ENCODE measurements around the gene DNAJB1.

DNA sequence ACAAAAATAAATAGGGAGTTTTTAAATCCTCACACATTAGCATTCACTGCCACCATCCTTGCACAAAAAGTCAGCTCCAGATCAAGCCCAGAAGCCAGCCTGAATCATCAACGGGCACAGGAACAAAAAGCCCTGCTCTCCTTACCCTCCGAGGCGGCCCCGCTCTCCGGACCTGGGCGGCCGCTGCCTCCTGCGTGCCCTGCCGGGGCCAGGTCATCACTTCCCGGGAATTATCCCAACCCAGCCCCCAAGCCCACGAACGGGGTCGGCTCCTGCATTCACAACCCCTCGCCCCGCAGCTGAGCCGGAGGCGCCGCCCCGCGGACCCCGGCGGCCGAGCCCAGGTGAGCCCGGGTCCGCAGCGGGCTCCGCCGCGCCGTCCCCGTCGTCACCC, 754 bp downstream of the DNAJB1 start:
- TF ChIP-seq, protein P1, sequence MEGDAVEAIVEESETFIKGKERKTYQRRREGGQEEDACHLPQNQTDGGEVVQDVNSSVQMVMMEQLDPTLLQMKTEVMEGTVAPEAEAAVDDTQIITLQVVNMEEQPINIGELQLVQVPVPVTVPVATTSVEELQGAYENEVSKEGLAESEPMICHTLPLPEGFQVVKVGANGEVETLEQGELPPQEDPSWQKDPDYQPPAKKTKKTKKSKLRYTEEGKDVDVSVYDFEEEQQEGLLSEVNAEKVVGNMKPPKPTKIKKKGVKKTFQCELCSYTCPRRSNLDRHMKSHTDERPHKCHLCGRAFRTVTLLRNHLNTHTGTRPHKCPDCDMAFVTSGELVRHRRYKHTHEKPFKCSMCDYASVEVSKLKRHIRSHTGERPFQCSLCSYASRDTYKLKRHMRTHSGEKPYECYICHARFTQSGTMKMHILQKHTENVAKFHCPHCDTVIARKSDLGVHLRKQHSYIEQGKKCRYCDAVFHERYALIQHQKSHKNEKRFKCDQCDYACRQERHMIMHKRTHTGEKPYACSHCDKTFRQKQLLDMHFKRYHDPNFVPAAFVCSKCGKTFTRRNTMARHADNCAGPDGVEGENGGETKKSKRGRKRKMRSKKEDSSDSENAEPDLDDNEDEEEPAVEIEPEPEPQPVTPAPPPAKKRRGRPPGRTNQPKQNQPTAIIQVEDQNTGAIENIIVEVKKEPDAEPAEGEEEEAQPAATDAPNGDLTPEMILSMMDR (IDR thresholded peaks at IDR 0.05): no peak
- no peak for TF ChIP-seq EP300 (IDR thresholded peaks at IDR 0.05)
- TF ChIP-seq POLR2AphosphoS5 (IDR thresholded peaks at IDR 0.05): no peak
- no peak for TF ChIP-seq POLR2A (IDR thresholded peaks at IDR 0.05)
